GM21381 (cell line): ENCODE measurements around the gene DPP10.

Source experiments
- ATAC-seq: cut with Tn5 transposase; IDR thresholded peaks from one replicate; pipeline ENCODE4 v1.9.1; 2021; ENCODE audit warnings: mild to moderate bottlenecking, moderate library complexity; ENCODE audit not compliant: unreplicated experiment

Gene DPP10

GRCh38 chr2:115529627-115530026, 1087.2 kb downstream of the DPP10 start:
- ATAC-seq, result no peak

- no peak for ATAC-seq
These were observed 1090.6 kb downstream of the DPP10 start for GRCh38 chr2:115533081-115533480.

GRCh38 chr2:115541814-115542213, 1099.4 kb downstream of the DPP10 start:
- ATAC-seq, result no peak

- ATAC-seq, result no peak
These were observed 1099.9 kb downstream of the DPP10 start for GRCh38 chr2:115542331-115542730.

- ATAC-seq, result no peak
These were observed 1100.6 kb downstream of the DPP10 start for GRCh38 chr2:115543024-115543423.

- ATAC-seq, result no peak
These were observed 1101.0 kb downstream of the DPP10 start for GRCh38 chr2:115543461-115543860.

- no peak for ATAC-seq
These were observed 1107.2 kb downstream of the DPP10 start for GRCh38 chr2:115549611-115550130.

GRCh38 chr2:115552726-115553125, 1110.3 kb downstream of the DPP10 start:
- no peak for ATAC-seq

- ATAC-seq, result no peak
These were observed 1111.7 kb downstream of the DPP10 start for GRCh38 chr2:115554153-115554552.

- ATAC-seq, result no peak
These were observed 1116.3 kb downstream of the DPP10 start for GRCh38 chr2:115558725-115559124.

- no peak for ATAC-seq
These were observed 1118.2 kb downstream of the DPP10 start for GRCh38 chr2:115560666-115561065.

GRCh38 chr2:115568643-115569042, 1126.2 kb downstream of the DPP10 start:
- ATAC-seq, result no peak

GRCh38 chr2:115569547-115569946, 1127.1 kb downstream of the DPP10 start:
- no peak for ATAC-seq

GRCh38 chr2:115572746-115573145, 1130.3 kb downstream of the DPP10 start:
- ATAC-seq, result no peak

- no peak for ATAC-seq
These were observed 1131.3 kb downstream of the DPP10 start for GRCh38 chr2:115573756-115574155.

- no peak for ATAC-seq
These were observed 1132.2 kb downstream of the DPP10 start for GRCh38 chr2:115574667-115575066.

GRCh38 chr2:115580784-115581183, 1138.3 kb downstream of the DPP10 start:
- ATAC-seq, result no peak

- no peak for ATAC-seq
These were observed 1142.1 kb downstream of the DPP10 start for GRCh38 chr2:115584507-115584906.

- no peak for ATAC-seq
These were observed 1154.4 kb downstream of the DPP10 start for GRCh38 chr2:115596659-115597375.

GRCh38 chr2:115603285-115603684, 1160.8 kb downstream of the DPP10 start:
- no peak for ATAC-seq

GRCh38 chr2:115606350-115606749, 1163.9 kb downstream of the DPP10 start:
- no peak for ATAC-seq

GRCh38 chr2:115609978-115610377, 1167.5 kb downstream of the DPP10 start:
- ATAC-seq, result no peak

- no peak for ATAC-seq
These were observed 1168.4 kb downstream of the DPP10 start for GRCh38 chr2:115610888-115611287.
